CD4-positive, alpha-beta T cell (primary cell): ENCODE measurements around the gene CD44. TPM values are rescaled to one million over a fixed set of nuclear protein-coding genes. Genes with fewer than 3 reads are reported as not detected.
A peak's percentile ranks its signal among the peaks of the same experiment; 100 is the strongest.

Experiments
- ATAC-seq: fragments of 200-7000 bp; cut with Tn5 transposase; one replicate; pipeline ENCODE4 v1.10.0; 2022; ENCODE audit warnings: mild to moderate bottlenecking; ENCODE audit not compliant: poor library complexity
- CTCF ChIA-PET: fragments of 350-600 bp; sonication (Branson Sonifier 250); formaldehyde crosslinking; loops from one replicate; lab custom pipeline; 2021; ENCODE audit warnings: antibody characterized with exemption, inconsistent platforms; lab: Charles Lee
- POLR2A ChIA-PET: fragments of 350-600 bp; sonication (Branson Sonifier 250); formaldehyde crosslinking; loops from one replicate; lab custom pipeline; 2021; ENCODE audit warnings: antibody characterized with exemption, inconsistent platforms; lab: Charles Lee
- DNase-seq, 14 experiments: peaks; one replicate each; pipeline ENCODE4 v3.0.0-alpha.2; 2013 to 2020; ENCODE audit warnings: mixed read lengths in 2 of 14
- H3K27ac ChIP-seq, 2 donors: one replicate each; pipeline versions ENCODE4 v1.5.1 to v1.7.0; 2013; ENCODE audit warnings: low read length in 2 of 2, low read depth in 1 of 2, mild to moderate bottlenecking in 1 of 2
- H3K27me3 ChIP-seq, 2 experiments: 1 replicate in 1 of 2; 2 replicates in 1 of 2; pipeline versions ENCODE4 v1.6.1 to v1.7.0; 2013; ENCODE audit warnings: low read length in 2 of 2, control low read depth in 1 of 2, mild to moderate bottlenecking in 1 of 2, moderate library complexity in 1 of 2; ENCODE audit not compliant: insufficient read depth in 2 of 2, control insufficient read depth in 1 of 2
- H3K36me3 ChIP-seq: one replicate; pipeline ENCODE4 v1.6.1; 2013; ENCODE audit warnings: low read length, control low read depth; ENCODE audit not compliant: insufficient read depth
- H3K4me1 ChIP-seq: one replicate; pipeline ENCODE4 v1.6.1; 2013; ENCODE audit warnings: low read length, control low read depth; ENCODE audit not compliant: insufficient read depth
- H3K4me3 ChIP-seq: one replicate; pipeline ENCODE4 v1.5.1; 2013; ENCODE audit warnings: mild to moderate bottlenecking, low read length, moderate library complexity
- H3K9me3 ChIP-seq, 2 experiments: 1 replicate in 1 of 2; 2 replicates in 1 of 2; pipeline versions ENCODE4 v1.6.1 to v1.7.0; 2013; ENCODE audit warnings: low read length in 2 of 2, mild to moderate bottlenecking in 2 of 2, control low read depth in 1 of 2, moderate library complexity in 1 of 2; ENCODE audit not compliant: control insufficient read depth in 1 of 2, insufficient read depth in 1 of 2
- H3K27ac Mint-ChIP-seq: one replicate; pipeline ENCODE4 v1.8.0; 2020; ENCODE audit warnings: mixed read lengths
- H3K27me3 Mint-ChIP-seq: one replicate; pipeline ENCODE4 v1.8.0; 2021; ENCODE audit warnings: mixed read lengths
- H3K36me3 Mint-ChIP-seq: one replicate; pipeline ENCODE4 v1.8.0; 2021; ENCODE audit warnings: low read depth, mixed read lengths
- H3K4me1 Mint-ChIP-seq: one replicate; pipeline ENCODE4 v1.8.0; 2021; ENCODE audit warnings: low read depth, mixed read lengths
- H3K4me3 Mint-ChIP-seq: one replicate; pipeline ENCODE4 v1.8.0; 2020; ENCODE audit warnings: mild to moderate bottlenecking, mixed read lengths
- H3K9me3 Mint-ChIP-seq: one replicate; pipeline ENCODE4 v1.8.0; 2020; ENCODE audit warnings: mixed read lengths
- intact Hi-C, 2 experiments: fragments of 100-400 bp; cut with DNase I in 1 of 2; cut with micrococcal nuclease in 1 of 2; formaldehyde crosslinking; loops; one replicate each; pipeline versions ENCODE4 v1.15.1 to v1.9.0; 2023 to 2025; cut with DNase I, micrococcal nuclease
- total RNA-seq, 174 experiments: library from RNA in 2 of 174; stranded (reverse) in 2 of 174; gene quantifications; one replicate each; pipeline ENCODE4 v1.2.3 and lab custom pipeline; 2021 to 2026
- TF ChIP-seq, protein P1 (sequence below): fragments of 200-600 bp; IDR thresholded peaks from one replicate; pipeline ENCODE4 v1.8.0; 2022; ENCODE audit warnings: antibody characterized with exemption, mild to moderate bottlenecking

CD44 gene
- total RNA-seq, 2 experiments from 2014 or later, result 1,283 to 1,330 TPM

DNA sequence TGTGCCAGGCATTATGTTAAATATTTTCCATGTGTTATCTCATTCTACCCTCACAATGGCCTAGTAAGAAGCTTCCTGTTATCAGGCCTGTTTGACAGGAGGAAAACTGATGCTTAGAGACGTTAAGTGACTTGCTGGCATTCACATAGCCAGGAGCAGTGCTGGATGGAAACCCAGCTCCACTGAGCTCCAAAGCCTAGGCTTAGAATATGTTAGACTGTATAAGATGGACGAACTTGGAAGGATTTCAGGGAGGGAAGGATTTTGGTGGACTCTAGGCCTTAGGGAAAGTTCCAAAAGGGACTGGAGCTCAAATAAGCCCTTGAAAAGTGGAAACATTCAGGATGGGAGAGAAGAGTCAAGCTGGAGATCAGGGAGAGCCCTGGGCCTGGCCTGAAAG, 2.1 kb downstream of the CD44 start:
- no peaks in the 10 kb centered on the region for H3K27me3 ChIP-seq
- POLR2A ChIA-PET, result interaction anchor here (0.6 to 9.5 kb wide), 19 partner anchors 9 to 224 kb away, joined by 3 to 317 read pairs (median 12); no protein-coding TSS in a partner anchor
- Mint-ChIP-seq H3K4me3 (peak overlapping the region; percentile 97), H3K27me3 (no peaks in the 10 kb centered on the region), H3K4me1 (peaks cover 69% of the 10 kb centered on the region), H3K27ac (peak overlapping the region; percentile 96), H3K9me3 (no peaks in the 10 kb centered on the region), H3K36me3 (peaks cover 81% of the 10 kb centered on the region)
- CTCF ChIA-PET, result interaction anchor here (1.1 to 3.6 kb wide), 6 partner anchors 14 to 97 kb away, joined by 3 to 13 read pairs (median 6); no protein-coding TSS in a partner anchor
- H3K9me3 ChIP-seq, result no peaks in the 10 kb centered on the region
- intact Hi-C loops, result loop anchor here (1.0 to 10.0 kb wide), 5 partner anchors 36 to 244 kb away; no protein-coding TSS in a partner anchor
- DNase-seq (no peak), ATAC-seq (no peak)
- H3K27ac ChIP-seq, result peak overlapping the region; percentile 79 to 97
- peaks cover 32% of the 10 kb centered on the region for H3K36me3 ChIP-seq
- H3K4me1 ChIP-seq, result peaks cover 65% of the 10 kb centered on the region
- TF ChIP-seq, protein P1, sequence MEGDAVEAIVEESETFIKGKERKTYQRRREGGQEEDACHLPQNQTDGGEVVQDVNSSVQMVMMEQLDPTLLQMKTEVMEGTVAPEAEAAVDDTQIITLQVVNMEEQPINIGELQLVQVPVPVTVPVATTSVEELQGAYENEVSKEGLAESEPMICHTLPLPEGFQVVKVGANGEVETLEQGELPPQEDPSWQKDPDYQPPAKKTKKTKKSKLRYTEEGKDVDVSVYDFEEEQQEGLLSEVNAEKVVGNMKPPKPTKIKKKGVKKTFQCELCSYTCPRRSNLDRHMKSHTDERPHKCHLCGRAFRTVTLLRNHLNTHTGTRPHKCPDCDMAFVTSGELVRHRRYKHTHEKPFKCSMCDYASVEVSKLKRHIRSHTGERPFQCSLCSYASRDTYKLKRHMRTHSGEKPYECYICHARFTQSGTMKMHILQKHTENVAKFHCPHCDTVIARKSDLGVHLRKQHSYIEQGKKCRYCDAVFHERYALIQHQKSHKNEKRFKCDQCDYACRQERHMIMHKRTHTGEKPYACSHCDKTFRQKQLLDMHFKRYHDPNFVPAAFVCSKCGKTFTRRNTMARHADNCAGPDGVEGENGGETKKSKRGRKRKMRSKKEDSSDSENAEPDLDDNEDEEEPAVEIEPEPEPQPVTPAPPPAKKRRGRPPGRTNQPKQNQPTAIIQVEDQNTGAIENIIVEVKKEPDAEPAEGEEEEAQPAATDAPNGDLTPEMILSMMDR, result no peak
- H3K4me3 ChIP-seq, result peak overlapping the region; percentile 88

DNA sequence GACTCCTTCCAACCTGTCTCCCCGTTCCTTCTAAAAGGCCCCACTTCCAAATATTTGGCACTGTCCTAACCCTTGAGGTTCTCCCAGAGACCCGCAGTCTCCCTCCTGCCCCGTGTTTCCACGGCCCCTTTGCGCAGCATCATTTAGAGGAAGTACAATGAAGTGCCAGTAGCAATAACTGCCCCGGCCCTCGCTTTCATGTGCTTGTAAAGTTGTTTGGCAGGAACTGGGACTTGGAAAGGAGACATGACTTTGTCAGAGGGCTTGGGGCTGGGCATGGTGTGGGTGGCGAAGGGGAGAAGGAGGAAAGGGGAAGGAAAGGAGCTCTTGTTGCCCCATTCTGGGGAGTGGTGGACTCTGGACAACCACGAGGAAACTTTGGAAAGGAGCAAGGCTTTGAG, 2.6 kb downstream of the CD44 start:
- DNase-seq, result peak in 7 of 14 experiments; percentile 26 to 57 (median 53)
- no peak for ATAC-seq
- Mint-ChIP-seq H3K9me3 (no peaks in the 10 kb centered on the region), H3K27me3 (no peaks in the 10 kb centered on the region), H3K4me3 (peak overlapping the region; percentile 97), H3K36me3 (peaks cover 86% of the 10 kb centered on the region), H3K27ac (peak overlapping the region; percentile 96), H3K4me1 (peaks cover 74% of the 10 kb centered on the region)
- ChIA-PET CTCF (interaction anchor here (1.1 to 3.6 kb wide), 5 partner anchors 15 to 101 kb away, joined by 3 to 13 read pairs (median 5); no protein-coding TSS in a partner anchor), POLR2A (interaction anchor here (0.6 to 9.5 kb wide), 11 partner anchors 8 to 97 kb away, joined by 3 to 317 read pairs (median 26); no protein-coding TSS in a partner anchor)
- peaks cover 37% of the 10 kb centered on the region for H3K36me3 ChIP-seq
- intact Hi-C loops, result loop anchor here (1.0 to 10.0 kb wide), 5 partner anchors 36 to 243 kb away; no protein-coding TSS in a partner anchor
- peak overlapping the region; percentile 88 for H3K4me3 ChIP-seq
- H3K27me3 ChIP-seq, result no peaks in the 10 kb centered on the region
- H3K27ac ChIP-seq, result peak overlapping the region; percentile 79 to 97
- peaks cover 70% of the 10 kb centered on the region for H3K4me1 ChIP-seq
- no peaks in the 10 kb centered on the region for H3K9me3 ChIP-seq
- TF ChIP-seq, protein P1, result no peak

DNA sequence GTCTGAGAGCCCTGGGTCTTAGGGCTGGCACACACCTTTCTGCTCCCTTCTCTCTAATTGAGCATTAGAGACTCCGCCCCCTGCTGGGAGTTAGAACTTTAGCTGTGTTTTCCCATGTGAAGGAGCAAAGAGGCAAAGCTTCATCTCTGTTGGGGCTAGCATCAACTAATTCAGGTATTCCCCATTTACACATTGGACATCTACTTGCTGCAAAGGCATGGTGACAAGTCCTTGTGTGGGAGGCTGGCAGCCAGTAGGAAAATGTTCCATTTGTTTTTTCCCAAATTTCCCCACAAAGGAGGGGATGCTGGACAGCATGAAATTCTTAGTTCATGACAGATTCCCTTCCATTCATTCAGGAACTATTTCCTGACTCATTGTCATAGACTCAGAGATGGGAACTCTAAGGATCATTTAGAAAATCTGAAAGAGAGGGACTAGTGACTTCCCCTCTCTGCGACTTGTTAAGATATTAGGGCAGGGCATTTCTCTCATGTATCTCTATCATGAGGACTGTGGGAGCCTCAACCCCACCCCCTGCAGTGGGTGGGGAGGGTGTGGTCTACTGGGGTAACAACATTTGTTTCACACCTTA, 3.6 kb downstream of the CD44 start:
- Mint-ChIP-seq H3K4me1 (peaks cover 79% of the 10 kb centered on the region), H3K9me3 (no peaks in the 10 kb centered on the region), H3K36me3 (peaks cover 94% of the 10 kb centered on the region), H3K4me3 (peak overlapping the region; percentile 97), H3K27me3 (no peaks in the 10 kb centered on the region), H3K27ac (peak overlapping the region; percentile 96)
- Histone ChIP-seq H3K4me3 (peak overlapping the region; percentile 88), H3K4me1 (peaks cover 74% of the 10 kb centered on the region), H3K9me3 (no peaks in the 10 kb centered on the region), H3K27ac (peak overlapping the region; percentile 0 to 81), H3K36me3 (peaks cover 47% of the 10 kb centered on the region), H3K27me3 (no peaks in the 10 kb centered on the region)
- TF ChIP-seq, protein P1, result no peak
- POLR2A ChIA-PET, result interaction anchor here (0.5 to 9.5 kb wide), 5 partner anchors 19 to 65 kb away, joined by 3 to 317 read pairs (median 4); no protein-coding TSS in a partner anchor
- ATAC-seq, result peak; percentile 10
- CTCF ChIA-PET, result interaction anchor here (0.6 to 3.2 kb wide), 6 partner anchors 21 to 931 kb away, joined by 3 to 9 read pairs (median 4); no protein-coding TSS in a partner anchor
- DNase-seq, result peak in 7 of 14 experiments; percentile 23 to 82 (median 70)
- intact Hi-C loops, result loop anchor here (5.0 to 10.0 kb wide), 4 partner anchors 35 to 242 kb away; no protein-coding TSS in a partner anchor
